Heart left ventricle (tissue), 13 donors: ENCODE results near the gene SCGB2B2.

Source experiments
- CTCF ChIP-seq, 12 donors: fragments of 200-600 bp; sonication (generic) in 4 of 12; IDR thresholded peaks; one replicate each; pipeline versions ENCODE4 v1.5.0 to v1.8.0; 2018 to 2022; ENCODE audit warnings: antibody characterized with exemption in 12 of 12, mild to moderate bottlenecking in 5 of 12
- POLR2A ChIP-seq, 2 donors: fragments of 450-650 bp; IDR thresholded peaks; one replicate each; pipeline ENCODE4 v1.6.1; 2017; ENCODE audit warnings: antibody characterized with exemption in 2 of 2, mild to moderate bottlenecking in 2 of 2, moderate library complexity in 2 of 2
- donor health status: ischemic (EF 13 %, LVEDD 7.1; RV severe dilation, severe dysfunction).
- donor health status: DM: no; HTN: yes; CAD: no.
- donor health status: DM: no; HTN: no; CAD: no.
- donor health status: ischemic (EF 25% LVEDD 6.9; RV normal size, moderate dysfunction).
- donor health status: ischemic (EF 25% LVEDD 5.7; RV mildly dilated, moderate dysfunction).
- donor health status: ischemic (EF 35%, LVEDD 5.7; RV mildly dilated, moderate dysfunction).
- donor health status: nonischemic (EF 11% LVEDD 7.7; RV severe dilation, severe dysfunction).
- donor health status: DM: yes; HTN: yes; CAD: no.
- donor health status: PGD.
- donor health status: ischemic (EF 29% LVEDD 5.4; RV normal size, mild dysfunction).
- donor health status: nonischemic (EF 23%, LVEDD 6.1; RV moderate dilation, normal function).

DNA sequence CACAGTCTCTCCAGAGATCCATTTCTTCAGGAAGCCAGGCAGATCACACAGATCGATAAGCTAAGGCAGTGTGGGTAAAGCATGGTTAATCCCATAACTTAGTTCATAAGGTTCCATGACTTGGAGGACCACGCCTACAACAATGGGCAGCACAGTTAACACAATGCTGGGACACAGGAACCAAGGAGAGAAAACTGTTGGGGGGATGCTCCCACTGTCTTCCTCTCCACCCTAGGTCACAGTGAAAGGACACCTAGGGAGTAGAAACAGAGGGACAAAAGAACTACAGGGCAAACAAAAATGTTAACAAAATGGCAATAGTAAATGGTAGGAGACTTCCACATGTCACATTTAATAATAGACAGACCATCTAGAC is 36.3 kb upstream of the SCGB2B2 start:
- TF ChIP-seq CTCF (IDR thresholded peaks at IDR 0.05) = no peak
- no peak for TF ChIP-seq POLR2A (IDR thresholded peaks at IDR 0.05)
